HG03060 (cell line): Measurements from ENCODE around the gene PKD1L1.

Experiments used
- ATAC-seq: cut with Tn5 transposase; IDR thresholded peaks from one replicate; pipeline ENCODE4 v1.9.1; 2021; ENCODE audit warnings: low read depth, moderate number of reproducible peaks; ENCODE audit not compliant: unreplicated experiment

PKD1L1 gene

DNA sequence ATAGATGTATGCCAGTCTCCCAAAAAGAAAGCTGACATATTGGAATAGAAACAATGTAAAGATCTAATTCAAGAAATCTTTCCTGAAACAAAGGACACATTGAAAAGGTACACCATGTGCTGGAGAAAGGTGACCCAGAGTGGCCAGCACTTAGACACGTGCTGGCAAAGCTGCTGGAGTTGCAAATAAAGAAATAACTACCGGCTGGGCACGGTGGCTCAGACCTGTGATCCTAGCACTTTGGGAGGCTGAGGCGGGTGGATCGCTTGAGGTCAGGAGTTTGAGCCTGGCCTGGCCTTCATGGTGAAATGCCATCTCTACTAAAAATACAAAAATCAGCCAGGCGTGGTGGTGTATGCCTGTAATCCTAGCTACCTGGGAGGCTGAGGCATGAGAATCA lies 35.9 kb downstream of the PKD1L1 start:
- ATAC-seq: no peak

DNA sequence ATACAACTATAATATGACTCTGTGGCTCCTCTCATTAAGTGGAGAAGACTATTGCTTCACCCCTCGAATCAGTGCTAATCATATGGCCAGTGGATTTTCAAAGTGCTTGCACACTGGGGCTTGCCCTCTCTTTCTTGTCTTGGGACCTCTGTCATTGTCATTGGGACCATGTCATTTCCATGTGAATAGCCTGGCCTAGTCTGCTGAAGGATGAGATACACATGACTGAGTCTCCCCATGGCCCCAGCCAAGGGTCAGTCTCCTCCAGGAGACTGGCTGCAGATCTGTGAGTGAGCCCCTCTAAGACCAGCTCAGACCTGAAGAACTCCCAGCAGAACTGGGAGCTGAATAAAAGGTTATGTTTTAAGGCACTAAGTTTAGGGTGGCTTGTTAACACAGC lies 39.5 kb downstream of the PKD1L1 start:
- no peak for ATAC-seq

DNA sequence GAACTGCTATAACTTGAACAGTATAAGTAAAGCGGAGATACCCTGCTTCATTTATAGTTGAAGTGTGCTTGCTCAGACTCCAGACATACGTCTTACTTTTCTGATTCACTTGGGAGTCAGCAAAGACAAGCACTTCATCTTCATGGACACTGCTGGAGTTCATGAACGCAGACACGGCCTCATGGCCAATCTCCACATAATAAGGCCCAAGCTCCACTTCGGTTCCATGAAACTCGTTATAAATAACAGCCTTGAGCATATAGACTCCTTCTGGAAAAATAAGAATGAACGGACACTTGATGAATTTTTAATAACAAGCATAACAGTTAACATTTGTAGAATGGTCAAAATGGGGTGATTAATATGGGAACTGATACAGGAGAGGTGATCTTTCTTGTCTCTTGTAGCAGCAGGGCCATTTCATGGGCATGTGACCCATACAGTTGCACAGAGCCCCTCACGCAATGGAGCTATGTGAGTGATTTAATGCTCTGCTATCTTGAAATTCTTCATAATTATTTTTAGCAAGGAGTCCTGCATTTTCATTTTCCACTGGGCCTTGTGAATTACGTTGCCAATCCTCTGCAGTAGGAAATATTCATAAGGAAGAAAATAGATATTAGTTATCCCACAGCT lies 40.2 kb downstream of the PKD1L1 start:
- ATAC-seq: no peak

DNA sequence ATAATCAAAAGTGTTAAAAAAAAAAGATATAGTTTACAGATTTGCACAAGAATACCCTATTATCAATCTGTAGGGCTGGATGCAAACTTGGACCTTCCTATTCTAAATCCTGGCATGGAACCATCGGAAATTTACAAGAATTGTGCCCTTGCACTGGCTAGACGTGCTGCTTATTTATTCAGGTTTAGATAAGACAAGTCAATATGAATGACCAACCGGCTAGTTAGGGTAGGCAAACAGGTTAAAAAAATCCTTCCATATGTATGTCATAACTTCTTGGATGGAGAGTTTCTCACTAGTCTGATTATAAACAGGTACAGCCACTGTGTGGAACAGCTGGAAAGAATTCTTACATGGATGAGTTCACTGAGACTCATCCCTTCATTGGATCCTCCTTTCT lies 41.4 kb downstream of the PKD1L1 start:
- no peak for ATAC-seq

DNA sequence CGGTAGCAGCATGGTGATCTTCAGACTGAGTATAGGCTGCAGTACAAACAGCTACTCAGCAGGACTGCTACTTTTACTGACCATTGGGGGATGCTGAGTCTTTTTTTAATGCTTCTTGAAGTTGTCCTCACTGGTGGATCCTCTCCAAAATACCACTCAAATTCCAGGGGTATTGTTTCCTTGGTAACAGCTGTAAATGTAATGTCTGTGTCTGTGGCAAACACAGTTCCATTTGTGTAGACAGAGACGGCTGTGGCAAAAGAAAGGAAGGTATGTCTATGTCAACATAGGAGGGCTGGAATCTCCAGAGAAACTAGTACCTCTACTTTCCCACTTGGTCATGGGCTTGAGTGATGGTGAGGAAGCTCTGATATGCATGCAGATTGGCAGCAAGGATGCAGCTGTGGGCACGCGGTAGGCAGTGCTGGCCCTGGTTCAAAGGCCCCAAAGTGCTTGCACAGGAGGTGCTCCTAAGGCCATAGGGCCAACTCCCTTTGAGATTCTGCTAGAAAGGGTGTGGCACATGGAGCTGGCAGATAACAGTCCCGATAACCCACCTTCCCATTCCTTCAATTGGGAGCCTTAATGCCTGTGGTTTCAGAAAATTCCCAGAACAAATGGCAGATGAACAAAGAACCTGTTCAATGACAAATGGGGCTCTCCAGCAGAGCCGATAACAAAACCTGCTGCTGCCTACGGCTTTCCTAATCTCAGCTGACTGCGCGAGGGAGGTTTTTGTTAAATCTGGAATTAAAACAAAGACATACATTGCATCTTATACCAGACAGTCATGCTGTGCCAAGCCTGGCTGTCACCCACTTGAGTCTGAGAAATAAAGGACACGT lies 43.0 kb downstream of the PKD1L1 start:
- no peak for ATAC-seq

DNA sequence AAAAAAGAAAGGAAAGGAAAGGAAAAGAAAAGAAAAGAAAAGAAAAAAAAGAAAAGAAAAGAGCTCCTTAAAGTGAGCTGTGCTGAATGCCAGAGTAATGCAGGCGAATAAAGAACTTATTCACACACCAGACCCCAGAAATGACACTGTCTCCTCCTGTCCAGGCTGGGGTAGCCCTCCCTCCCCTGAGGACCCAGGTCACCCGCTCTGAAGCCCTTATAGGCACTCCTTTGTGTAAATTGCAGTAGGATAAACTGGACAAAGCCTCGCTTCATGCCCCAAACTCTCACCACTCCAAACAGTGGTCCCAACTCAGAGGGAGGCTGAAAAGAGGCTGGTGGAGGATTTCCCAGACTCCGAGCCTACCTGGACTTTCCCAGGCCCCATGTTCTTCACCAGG lies 46.3 kb downstream of the PKD1L1 start:
- ATAC-seq: no peak

DNA sequence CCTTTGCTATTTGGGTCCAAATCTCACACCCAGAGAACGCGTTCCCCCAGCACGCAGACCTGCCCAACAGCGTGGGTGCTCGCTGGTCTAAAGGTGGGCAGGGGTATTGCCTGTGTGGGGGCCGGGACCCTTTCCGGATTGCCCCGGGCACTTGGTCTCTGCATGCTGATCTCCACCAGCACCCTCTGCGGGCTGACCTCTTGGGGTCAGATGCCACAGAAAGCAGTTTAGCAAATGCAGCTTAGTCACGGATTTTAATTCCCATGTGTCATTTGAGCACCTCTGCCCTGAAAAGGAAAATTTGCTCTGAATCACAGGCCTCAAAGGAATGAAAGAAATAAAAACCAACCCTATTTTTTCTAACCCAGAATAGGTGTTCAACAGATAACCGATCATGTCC lies 46.7 kb downstream of the PKD1L1 start:
- ATAC-seq: no peak

DNA sequence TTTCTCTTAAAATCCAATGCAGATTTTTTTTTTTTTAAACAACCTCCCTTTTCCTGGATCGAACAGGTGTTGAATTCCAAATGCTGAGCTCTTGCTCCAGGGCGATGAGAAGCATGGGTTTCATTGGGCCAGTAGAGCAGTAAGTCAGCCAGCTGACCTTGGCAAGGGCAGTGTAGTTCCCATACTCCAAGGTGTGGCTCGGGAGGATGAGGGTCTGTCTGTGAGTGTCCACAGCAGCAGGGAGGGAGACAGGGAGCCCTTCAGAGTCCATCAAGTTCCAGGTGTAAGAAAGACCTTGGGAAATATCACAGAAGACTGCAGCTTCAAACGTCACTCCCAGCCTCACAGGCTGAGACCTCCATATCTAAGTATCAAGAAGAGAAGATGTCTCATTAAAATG lies 50.4 kb downstream of the PKD1L1 start:
- ATAC-seq: no peak

DNA sequence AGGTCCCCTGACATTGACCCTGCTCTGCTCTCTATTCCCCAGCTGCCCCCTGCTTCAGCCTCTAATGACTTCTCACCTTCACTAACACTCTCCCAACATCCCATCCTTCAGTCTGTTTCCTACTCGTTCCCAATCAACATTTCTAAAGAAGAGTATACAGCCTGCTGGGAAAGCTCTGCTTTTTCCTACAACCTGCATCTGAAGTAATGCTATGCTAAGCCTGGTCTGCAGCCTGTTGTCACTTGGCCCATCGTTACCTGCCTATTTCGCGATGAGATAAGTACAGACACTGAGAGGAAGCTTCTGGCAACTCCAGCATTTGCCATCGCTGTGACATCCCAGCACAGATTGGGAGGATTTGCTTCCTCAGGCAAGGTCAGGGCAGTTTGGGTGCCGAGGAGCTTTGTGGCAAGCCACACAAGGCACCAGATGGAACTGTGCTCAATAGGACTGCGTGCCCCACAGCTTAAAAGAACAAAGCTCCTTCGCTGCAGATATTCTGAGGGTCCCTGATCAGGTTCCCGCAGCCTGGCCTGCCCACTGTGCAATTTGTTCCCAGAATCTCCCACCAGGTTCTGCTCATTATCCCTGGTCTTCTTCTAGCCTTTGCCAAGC lies 51.4 kb downstream of the PKD1L1 start:
- no peak for ATAC-seq

DNA sequence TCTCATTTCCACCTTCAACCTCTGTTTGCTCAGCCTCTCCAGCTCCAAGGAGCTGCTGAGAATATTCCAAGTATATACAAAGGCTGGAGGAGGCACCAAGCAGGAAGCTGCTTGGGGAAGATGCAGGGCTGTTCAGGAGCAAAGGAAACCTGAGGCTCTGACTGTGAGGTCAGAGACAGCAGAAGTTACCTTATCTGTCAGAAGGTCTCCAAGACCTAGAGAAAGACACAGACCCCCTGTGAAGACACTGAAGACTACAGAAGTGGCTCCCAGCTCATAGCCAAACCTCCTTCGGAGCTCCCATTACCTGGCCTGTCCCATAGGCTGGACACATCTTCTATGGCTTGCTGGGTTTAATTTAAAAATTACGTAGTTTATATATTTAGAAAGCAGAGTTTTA lies 53.2 kb downstream of the PKD1L1 start:
- ATAC-seq: no peak

DNA sequence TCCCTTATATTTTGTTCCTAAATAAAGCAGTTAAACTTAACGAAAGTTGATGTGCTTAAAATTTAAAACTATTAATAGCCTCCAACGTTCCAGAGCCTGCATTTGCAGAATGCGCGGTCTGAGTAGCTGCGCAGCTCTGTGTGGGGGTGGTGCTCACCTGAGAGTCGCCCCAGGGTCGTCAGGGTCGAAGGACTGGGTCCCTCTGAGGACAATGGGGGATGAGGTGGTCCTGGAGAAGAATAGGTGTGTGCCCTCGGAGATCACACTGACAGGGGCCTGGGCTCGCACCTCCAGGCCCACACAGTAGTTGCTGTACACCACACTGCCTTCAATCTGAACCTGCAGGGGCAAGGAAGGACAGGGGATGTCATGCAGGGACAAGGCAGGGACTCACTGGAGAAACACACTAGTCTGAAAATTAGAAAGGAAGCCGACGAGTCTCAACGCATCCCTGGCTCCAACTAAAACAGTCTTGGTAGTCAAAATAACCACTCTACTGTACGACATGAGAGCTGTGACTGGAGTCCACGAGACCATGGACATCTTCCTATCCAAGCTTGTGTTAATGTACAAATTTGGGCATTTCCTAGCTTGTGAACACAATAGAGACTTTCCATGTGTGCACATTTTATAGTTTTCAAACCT lies 54.4 kb downstream of the PKD1L1 start:
- no peak for ATAC-seq

DNA sequence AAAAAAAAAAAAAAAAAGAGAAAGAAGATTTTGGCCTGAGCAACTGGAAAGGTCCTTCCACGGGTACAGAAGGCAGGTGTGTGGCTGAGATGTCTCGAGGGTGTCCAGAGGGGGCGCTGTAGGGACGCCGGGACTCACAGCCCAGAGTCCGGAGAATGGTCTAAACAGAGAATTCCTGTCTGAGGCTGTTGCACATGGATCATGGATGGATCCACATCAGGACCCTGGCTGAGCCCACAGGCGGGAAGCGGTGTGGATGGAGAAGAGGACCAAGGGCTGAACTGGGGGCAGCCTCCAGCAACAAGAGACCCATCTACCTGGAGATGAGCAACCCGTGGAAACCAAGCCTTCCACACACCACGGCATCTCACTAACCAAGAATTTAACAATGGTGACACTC lies 55.0 kb downstream of the PKD1L1 start:
- ATAC-seq: no peak

DNA sequence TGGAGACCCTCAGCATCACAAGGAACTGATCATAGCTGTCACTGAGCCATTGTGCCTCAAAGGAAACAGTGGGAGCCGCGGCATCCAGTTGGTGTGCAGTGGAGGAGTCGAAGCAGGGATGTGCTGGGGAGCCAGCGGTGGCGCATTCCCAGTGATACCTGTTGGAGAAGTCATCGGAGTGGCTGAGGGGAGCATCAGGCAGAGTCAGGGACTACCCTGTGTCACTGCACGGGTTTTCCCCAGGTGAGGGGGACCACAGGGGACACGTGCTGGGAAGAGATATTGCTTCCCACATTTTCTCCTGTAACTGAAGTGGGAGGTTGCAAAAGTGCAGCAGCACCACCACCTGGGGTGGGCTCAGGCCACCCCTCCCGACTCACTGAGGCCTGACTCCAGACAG lies 57.7 kb downstream of the PKD1L1 start:
- ATAC-seq: no peak

DNA sequence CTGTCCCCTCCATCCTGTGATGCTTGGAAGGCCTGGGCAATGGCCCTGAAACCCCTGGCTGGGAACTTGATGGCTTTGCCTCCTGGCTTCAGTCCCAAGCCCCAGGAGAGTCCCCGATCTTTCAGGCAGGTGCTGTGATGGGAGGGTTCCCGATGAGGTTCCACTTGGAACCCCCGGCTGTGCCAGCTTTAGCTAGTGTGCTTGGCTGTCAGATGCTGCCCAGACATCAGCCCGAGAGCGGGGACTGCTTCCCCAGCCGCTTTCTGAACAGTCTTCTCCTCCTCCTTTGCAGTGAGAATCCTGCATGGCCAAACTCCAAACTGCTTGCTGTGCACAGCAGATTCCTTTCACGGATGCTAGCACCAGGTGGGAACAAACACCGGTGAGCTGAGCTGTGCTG lies 58.1 kb downstream of the PKD1L1 start:
- ATAC-seq: no peak

DNA sequence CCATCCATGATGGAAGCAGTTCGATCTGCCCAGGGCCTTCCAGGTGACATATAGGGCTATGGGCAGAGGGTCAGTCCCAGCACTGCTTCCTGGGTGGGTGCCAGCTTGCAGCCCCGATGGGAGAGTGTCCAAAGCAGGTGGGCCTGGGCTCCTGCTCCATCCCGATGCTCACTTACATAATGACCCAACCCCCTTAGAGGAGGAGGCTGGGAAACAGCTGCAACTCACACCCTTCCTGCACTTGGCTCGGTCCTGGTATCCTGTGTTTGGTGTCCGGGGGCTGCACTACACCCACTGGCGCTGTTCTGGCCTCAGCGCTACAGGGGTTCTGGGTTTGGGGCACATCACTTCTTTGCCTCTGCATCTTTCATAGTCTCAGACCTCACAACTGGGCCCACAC lies 58.5 kb downstream of the PKD1L1 start:
- no peak for ATAC-seq

DNA sequence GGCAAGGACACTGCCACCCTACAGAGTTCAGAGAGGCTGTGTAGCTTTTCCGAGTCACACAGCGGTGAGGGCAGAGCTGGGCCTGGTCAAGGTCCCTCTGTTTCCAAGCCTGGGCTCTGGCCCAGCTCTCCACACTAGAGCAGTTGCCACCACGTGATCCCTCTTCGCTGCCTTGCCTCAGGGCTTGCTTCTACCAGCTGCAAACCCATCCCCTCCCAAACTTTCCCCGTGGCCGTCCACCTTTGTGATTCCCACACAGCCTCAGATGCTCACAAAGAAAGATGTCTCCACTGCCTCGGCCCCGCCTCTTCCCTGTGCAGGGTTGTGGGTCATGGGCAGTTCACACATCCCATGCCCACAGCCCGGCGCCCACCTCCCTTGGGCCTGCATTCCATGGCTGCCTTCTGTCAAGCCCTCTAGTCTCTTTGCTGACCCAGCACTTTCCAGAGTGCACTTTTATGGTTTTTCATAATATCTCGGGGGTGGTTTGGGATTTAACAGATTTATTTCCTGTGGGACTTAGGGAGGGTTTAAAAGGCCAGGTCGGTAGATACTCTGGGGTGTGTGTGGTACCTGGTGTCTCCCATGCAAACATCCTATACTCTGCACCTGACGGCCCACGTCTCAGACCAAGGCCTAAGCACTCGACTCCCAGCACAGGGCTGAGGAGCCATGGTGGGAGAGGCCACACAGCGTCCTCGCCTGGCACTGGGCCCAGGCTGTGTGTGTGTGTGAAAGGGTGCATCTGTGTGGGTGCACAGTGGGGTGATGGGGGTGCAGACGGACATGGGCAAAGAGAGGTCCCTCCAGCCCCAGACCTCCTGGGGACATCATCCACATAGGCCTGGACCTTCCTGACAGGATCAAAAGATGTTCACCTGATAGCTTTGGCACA lies 59.6 kb downstream of the PKD1L1 start:
- ATAC-seq: no peak

DNA sequence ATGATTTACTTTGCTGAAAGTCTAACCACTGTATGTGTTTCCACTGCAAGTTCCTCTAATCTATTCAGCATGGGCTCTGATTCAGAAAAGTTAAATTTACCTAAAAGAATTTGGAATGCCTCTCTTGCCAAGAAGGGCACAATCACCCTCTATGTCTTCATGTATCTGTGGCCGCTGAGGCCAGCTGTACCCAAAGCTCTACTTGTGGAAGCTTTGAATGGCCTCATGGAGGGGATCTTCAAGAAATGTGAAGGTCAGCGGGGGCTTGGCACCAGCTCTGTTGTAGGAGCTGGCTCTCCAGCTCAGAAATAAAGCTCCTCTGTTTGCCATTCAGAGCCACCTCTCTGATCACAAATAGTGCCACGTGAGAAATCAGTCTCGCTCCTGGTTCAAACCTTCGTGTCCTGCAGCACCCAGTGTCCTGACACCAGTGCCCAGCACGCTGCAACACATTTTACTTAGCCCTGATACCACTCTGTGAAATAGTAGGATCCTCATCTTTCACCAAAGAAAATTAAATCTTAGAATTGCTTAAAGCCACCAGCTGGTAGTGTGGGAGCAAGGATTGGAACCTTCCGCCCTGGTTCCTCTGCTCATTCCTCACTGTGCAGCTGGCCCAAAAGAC lies 61.1 kb downstream of the PKD1L1 start:
- no peak for ATAC-seq

DNA sequence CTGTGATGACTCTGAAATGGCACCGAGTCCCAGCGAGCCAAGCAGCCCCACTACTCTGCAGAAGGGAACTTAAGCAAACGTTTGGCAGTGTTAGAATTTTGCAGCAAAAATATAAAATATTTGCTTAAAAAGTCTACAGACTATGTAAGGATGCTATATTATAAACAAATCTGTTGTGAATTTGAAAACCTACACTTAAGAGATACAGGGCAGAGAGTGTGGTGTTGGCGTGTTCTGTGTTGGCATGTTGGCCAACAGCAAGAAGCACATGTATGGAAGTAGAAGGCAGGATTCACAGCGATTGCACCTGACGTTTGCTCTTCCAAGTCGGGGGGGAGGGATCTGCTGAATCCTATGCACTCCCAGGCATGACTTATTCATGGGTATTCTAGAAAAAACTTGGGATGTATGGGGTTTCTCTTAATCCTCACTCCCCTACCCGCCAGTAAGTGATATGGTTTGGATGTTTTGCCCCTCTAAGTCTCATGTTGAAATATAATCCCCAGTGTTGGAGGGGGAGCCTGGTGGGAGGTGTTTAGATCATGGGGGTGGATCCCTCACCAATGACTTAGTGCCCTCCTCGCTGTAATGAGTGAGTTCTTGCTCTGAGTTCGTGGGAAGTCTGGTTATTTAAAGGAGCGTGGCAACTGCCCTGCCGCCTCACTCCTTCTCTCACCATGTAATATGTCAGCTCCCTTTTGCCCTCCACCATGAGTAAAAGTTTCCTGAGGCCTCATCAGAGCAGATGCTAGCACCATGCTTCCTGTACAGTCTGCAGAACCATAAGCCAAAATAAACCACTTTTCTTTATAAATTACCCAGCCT lies 62.1 kb downstream of the PKD1L1 start:
- ATAC-seq: no peak

DNA sequence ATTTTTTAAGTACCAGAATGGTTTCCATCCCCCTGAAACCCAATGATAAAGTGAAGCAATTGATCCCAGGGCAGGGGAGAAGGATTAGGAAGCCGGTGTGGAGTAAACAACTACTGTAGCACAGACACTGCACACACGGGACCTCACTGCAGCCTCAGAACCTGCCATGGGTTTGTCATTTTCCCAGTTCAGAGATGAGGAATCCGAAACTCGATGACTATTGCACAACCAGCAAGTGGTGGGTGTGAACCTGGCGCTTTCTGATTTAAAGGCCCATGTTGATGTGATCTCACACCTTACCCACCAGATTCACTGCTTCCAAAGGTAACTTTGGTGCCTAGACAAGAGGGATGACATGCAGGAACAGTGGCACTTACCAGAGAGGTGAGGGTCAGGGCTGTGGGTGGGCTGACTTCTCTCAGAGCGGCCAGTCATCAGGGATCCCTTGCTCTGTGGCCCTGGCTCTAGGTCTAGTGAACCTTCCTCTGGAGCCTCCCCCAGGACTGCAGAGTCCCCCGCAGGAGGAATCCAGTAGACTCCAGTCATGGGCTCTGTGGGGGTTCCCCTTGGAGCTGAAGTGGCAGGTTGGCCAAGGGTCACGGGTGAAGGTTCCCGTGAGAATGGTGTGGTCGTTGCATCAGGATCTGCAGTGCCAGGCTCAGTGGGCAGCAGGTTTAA lies 62.8 kb downstream of the PKD1L1 start:
- no peak for ATAC-seq
